GM12891 (cell line): ENCODE data around the gene ZNF768.
"Not testable (repeated sequence)": the region's sequence is repeated elsewhere in the genome, so short reads cannot be mapped to it uniquely, and the experiment has no call there.

Source experiments
- DNase-seq: peaks from one replicate; pipeline ENCODE4 v3.0.0; 2011; ENCODE audit warnings: low spot score; ENCODE audit not compliant: insufficient read length
- FAIRE-seq: peaks from 2 replicates; lab custom pipeline; 2011; peaks lifted over from hg19 to GRCh38; lab: Jason Lieb, UNC
- PAX5 ChIP-seq: IDR thresholded peaks from 2 replicates; pipeline ENCODE4 v1.6.1; 2011; ENCODE audit warnings: low read length, moderate library complexity, mild to moderate bottlenecking; ENCODE audit not compliant: insufficient read depth, severe bottlenecking
- POLR2A ChIP-seq: IDR thresholded peaks from 2 replicates; pipeline ENCODE4 v1.6.1; 2011; ENCODE audit warnings: low read depth, low read length, control low read depth
- POLR2AphosphoS5 ChIP-seq: IDR thresholded peaks from 2 replicates; pipeline ENCODE4 v1.6.1; 2011; ENCODE audit warnings: low read depth, low read length, control low read depth
- POU2F2 ChIP-seq: IDR thresholded peaks from 2 replicates; pipeline ENCODE4 v1.6.1; 2011; ENCODE audit warnings: low read depth, mild to moderate bottlenecking, control low read depth, low read length, moderate library complexity
- SPI1 ChIP-seq: IDR thresholded peaks from 2 replicates; pipeline ENCODE4 v1.6.1; 2011; ENCODE audit warnings: low read depth, low read length, control low read depth
- TAF1 ChIP-seq: IDR thresholded peaks from 2 replicates; pipeline ENCODE4 v1.6.1; 2011; ENCODE audit warnings: low read depth, low read length, control low read depth

ZNF768 gene

GRCh38 chr16:30555315-30556124 lies 29.2 kb upstream of the ZNF768 start:
- FAIRE-seq (no peak), DNase-seq (no peak)
- no peak for TF ChIP-seq SPI1
- no peak for TF ChIP-seq POLR2A
- no peak for TF ChIP-seq TAF1

- FAIRE-seq = no peak
- DNase-seq = no peak
- no peak for TF ChIP-seq POLR2AphosphoS5
- TF ChIP-seq SPI1 = no peak
- no peak for TF ChIP-seq PAX5
- TF ChIP-seq POLR2A = no peak
- TF ChIP-seq TAF1 = no peak
These were observed 28.4 kb upstream of the ZNF768 start for GRCh38 chr16:30554557-30555314.

- DNase-seq (no peak), FAIRE-seq (no peak)
- TF ChIP-seq POLR2AphosphoS5 (no peak), POLR2A (no peak), PAX5 (no peak), TAF1 (no peak), SPI1 (peak; percentile 65; the same call in 1 of the 2 replicates), POU2F2 (no peak)
These were observed 27.1 kb upstream of the ZNF768 start for GRCh38 chr16:30553393-30553899.

GRCh38 chr16:30552956-30553355 lies 26.6 kb upstream of the ZNF768 start:
- no peak for FAIRE-seq

GRCh38 chr16:30551781-30552180 lies 25.4 kb upstream of the ZNF768 start:
- DNase-seq (no peak), FAIRE-seq (no peak)
- TF ChIP-seq SPI1 (no peak), PAX5 (no peak), POU2F2 (no peak), TAF1 (no peak), POLR2AphosphoS5 (no peak), POLR2A (no peak)

More at GRCh38 chr16:30552956-30553355, 26.6 kb upstream of the ZNF768 start:
- TF ChIP-seq TAF1 (no peak), PAX5 (no peak), POLR2A (0 out of 2 replicates have a peak, but pooled peaks have one; percentile 39)
- DNase-seq = no peak

GRCh38 chr16:30548416-30549253 lies 22.3 kb upstream of the ZNF768 start:
- no peak for FAIRE-seq
- no peak for TF ChIP-seq SPI1
- TF ChIP-seq POLR2A = no peak
- TF ChIP-seq PAX5 = no peak
- TF ChIP-seq POU2F2 = no peak
- no peak for TF ChIP-seq TAF1
- TF ChIP-seq POLR2AphosphoS5 = no peak
- no peak for DNase-seq

GRCh38 chr16:30546115-30546514 lies 19.7 kb upstream of the ZNF768 start:
- no peak for FAIRE-seq
- DNase-seq = no peak
- TF ChIP-seq POLR2AphosphoS5 (no peak), TAF1 (no peak), POU2F2 (no peak), PAX5 (no peak), SPI1 (no peak), POLR2A (no peak)

- no peak for FAIRE-seq
- no peak for DNase-seq
These were observed 16.7 kb upstream of the ZNF768 start for GRCh38 chr16:30543067-30543466.

GRCh38 chr16:30541502-30542329 lies 15.3 kb upstream of the ZNF768 start:
- TF ChIP-seq POU2F2 = no peak
- no peak for TF ChIP-seq TAF1
- no peak for TF ChIP-seq PAX5
- TF ChIP-seq SPI1 = no peak
- TF ChIP-seq POLR2AphosphoS5 = no peak
- TF ChIP-seq POLR2A = no peak
- DNase-seq (no peak), FAIRE-seq (no peak)

More at GRCh38 chr16:30543067-30543466, 16.7 kb upstream of the ZNF768 start:
- TF ChIP-seq POU2F2 (no peak), POLR2A (no peak), TAF1 (no peak), PAX5 (no peak), SPI1 (no peak), POLR2AphosphoS5 (no peak)

GRCh38 chr16:30540916-30541464 lies 14.6 kb upstream of the ZNF768 start:
- not testable (repeated sequence) for FAIRE-seq, DNase-seq

GRCh38 chr16:30539986-30540526 lies 13.7 kb upstream of the ZNF768 start:
- not testable (repeated sequence) for DNase-seq, FAIRE-seq
